Measurements from ENCODE around the gene HEATR5A. TPM values are rescaled to one million over a fixed set of nuclear protein-coding genes. Genes with fewer than 3 reads are reported as not detected.

HEATR5A gene
- total and polyA plus RNA-seq, 9 of the 15 experiments (the other 6 are each of a cell fraction or from before 2014, with no cell fraction given) = 8.0 to 50.9 (median 23.0) TPM

DNA sequence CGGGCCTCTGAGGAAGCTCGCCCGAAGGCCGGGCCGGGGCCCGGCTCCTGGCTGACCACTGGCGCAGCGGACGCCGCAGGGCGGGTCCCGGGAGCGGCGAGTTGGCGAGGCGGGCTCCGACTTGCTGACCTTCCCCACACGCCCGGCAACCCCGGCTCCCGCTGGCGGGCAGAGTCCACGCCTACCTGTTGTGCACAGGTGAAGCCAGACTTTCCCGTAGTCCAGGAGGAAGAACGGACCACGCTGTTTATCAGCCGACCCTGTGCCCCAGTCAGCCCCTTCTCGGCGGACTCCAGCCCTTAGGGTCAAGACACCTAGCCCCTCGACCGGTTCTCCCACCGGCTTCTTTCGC lies 407 bp downstream of the HEATR5A start (continued):
- TF ChIP-seq, protein P1, sequence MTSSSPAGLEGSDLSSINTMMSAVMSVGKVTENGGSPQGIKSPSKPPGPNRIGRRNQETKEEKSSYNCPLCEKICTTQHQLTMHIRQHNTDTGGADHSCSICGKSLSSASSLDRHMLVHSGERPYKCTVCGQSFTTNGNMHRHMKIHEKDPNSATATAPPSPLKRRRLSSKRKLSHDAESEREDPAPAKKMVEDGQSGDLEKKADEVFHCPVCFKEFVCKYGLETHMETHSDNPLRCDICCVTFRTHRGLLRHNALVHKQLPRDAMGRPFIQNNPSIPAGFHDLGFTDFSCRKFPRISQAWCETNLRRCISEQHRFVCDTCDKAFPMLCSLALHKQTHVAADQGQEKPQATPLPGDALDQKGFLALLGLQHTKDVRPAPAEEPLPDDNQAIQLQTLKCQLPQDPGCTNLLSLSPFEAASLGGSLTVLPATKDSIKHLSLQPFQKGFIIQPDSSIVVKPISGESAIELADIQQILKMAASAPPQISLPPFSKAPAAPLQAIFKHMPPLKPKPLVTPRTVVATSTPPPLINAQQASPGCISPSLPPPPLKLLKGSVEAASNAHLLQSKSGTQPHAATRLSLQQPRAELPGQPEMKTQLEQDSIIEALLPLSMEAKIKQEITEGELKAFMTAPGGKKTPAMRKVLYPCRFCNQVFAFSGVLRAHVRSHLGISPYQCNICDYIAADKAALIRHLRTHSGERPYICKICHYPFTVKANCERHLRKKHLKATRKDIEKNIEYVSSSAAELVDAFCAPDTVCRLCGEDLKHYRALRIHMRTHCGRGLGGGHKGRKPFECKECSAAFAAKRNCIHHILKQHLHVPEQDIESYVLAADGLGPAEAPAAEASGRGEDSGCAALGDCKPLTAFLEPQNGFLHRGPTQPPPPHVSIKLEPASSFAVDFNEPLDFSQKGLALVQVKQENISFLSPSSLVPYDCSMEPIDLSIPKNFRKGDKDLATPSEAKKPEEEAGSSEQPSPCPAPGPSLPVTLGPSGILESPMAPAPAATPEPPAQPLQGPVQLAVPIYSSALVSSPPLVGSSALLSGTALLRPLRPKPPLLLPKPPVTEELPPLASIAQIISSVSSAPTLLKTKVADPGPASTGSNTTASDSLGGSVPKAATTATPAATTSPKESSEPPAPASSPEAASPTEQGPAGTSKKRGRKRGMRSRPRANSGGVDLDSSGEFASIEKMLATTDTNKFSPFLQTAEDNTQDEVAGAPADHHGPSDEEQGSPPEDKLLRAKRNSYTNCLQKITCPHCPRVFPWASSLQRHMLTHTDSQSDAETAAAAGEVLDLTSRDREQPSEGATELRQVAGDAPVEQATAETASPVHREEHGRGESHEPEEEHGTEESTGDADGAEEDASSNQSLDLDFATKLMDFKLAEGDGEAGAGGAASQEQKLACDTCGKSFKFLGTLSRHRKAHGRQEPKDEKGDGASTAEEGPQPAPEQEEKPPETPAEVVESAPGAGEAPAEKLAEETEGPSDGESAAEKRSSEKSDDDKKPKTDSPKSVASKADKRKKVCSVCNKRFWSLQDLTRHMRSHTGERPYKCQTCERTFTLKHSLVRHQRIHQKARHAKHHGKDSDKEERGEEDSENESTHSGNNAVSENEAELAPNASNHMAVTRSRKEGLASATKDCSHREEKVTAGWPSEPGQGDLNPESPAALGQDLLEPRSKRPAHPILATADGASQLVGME (CRISPR knock-in tag; IDR thresholded peaks at IDR 0.05) = no peak
- no peak for TF ChIP-seq PRMT5 (CRISPR knock-in tag; IDR thresholded peaks at IDR 0.05)
- TF ChIP-seq RAD51 (IDR thresholded peaks at IDR 0.05; ENCODE audit: borderline replicate concordance, low read depth) = no peak
- TF ChIP-seq EGR1 (conservative IDR thresholded peaks at IDR 0.05) = no peak
- TF ChIP-seq MBD2 (IDR thresholded peaks at IDR 0.05; ENCODE audit: borderline replicate concordance, low read depth) = no peak
- peak; percentile 53 for TF ChIP-seq HDAC2 (IDR thresholded peaks at IDR 0.05)
- no peak for TF ChIP-seq RHOXF2B (CRISPR knock-in tag; conservative IDR thresholded peaks at IDR 0.05)
- TF ChIP-seq CCNT2 (IDR thresholded peaks at IDR 0.05; ENCODE audit: borderline replicate concordance, extremely low read depth, insufficient read length, low read depth, low read length) = peak; percentile 54
- no peak for TF ChIP-seq ESRRB (CRISPR knock-in tag; IDR thresholded peaks at IDR 0.05; ENCODE audit: borderline replicate concordance)
- TF ChIP-seq HNRNPLL (IDR thresholded peaks at IDR 0.05; ENCODE audit: low read depth, low read length, poor library complexity, severe bottlenecking) = no peak
- no peak for TF ChIP-seq NR1H2 (CRISPR knock-in tag; IDR thresholded peaks at IDR 0.05)
- no peak for TF ChIP-seq ERF (CRISPR knock-in tag; IDR thresholded peaks at IDR 0.05)
